Esophagus squamous epithelium (tissue), 5 donors: Measurements from ENCODE around the gene RERE. TPM values are rescaled to one million over a fixed set of nuclear protein-coding genes. Genes with fewer than 3 reads are reported as not detected.

Source experiments
- DNase-seq: peaks from one replicate; lab custom pipeline; 2025; lab: John Stamatoyannopoulos, UW
- H3K27ac ChIP-seq, 4 donors: fragments of 200-600 bp; sonication (generic); one replicate each; pipeline ENCODE4 v1.5.1; 2016 to 2019; ENCODE audit warnings: mild to moderate bottlenecking in 1 of 4
- H3K27me3 ChIP-seq, 4 donors: fragments of 200-600 bp; sonication (generic); 1 replicate in 3 of 4; 2 replicates in 1 of 4; pipeline versions ENCODE4 v1.5.1 to v1.6.0; 2017 to 2021; ENCODE audit warnings: antibody characterized with exemption in 1 of 4
- H3K36me3 ChIP-seq, 3 donors: fragments of 200-600 bp; sonication (generic); one replicate each; pipeline ENCODE4 v1.5.1; 2016 to 2019
- H3K4me1 ChIP-seq, 3 donors: fragments of 200-600 bp; sonication (generic); one replicate each; pipeline ENCODE4 v1.5.1; 2017 to 2019
- H3K4me3 ChIP-seq, 4 donors: fragments of 200-600 bp; sonication (generic); 1 replicate in 3 of 4; 2 replicates in 1 of 4; pipeline ENCODE4 v1.5.1; 2016 to 2019; ENCODE audit warnings: mild to moderate bottlenecking in 2 of 4, moderate library complexity in 1 of 4
- H3K9me3 ChIP-seq, 3 donors: fragments of 200-600 bp; sonication (generic); one replicate each; pipeline ENCODE4 v1.5.1; 2016 to 2019
- POLR2A ChIP-seq, 4 donors: fragments of 450-650 bp; IDR thresholded peaks; one replicate each; pipeline ENCODE4 v1.6.1; 2017; ENCODE audit warnings: antibody characterized with exemption in 4 of 4, mild to moderate bottlenecking in 4 of 4, moderate library complexity in 3 of 4
- WGBS, 2 donors: methylation state at CpG; one replicate each; pipeline ENCODE4 v1.1.5; 2018; 5-methylcytosine and 5-hydroxymethylcytosine counted together
- intact Hi-C: fragments of 100-400 bp; cut with DNase I; formaldehyde crosslinking; loops from one replicate; pipeline ENCODE4 v1.15.0; 2022
- total RNA-seq, 4 donors: library from RNA; depleted of rRNA; stranded (reverse); fragments of >200 nt; gene quantifications; one replicate each; pipeline ENCODE4 v1.1.0, GENCODE V29; 2016
- TF ChIP-seq, protein P1 (sequence below), 6 experiments: fragments of 450-650 bp in 4 of 6; fragments of 200-600 bp in 2 of 6; sonication (generic) in 2 of 6; IDR thresholded peaks; one replicate each; pipeline ENCODE4 v1.5.1; 2016 to 2019; ENCODE audit warnings: antibody characterized with exemption in 6 of 6, mild to moderate bottlenecking in 4 of 6, moderate library complexity in 4 of 6
- donor health status: DM: yes; HTN: yes; CAD: no.

Gene RERE
- total RNA-seq, 4 donors from 2014 or later: 27.5 to 56.6 (median 32.1) TPM

DNA sequence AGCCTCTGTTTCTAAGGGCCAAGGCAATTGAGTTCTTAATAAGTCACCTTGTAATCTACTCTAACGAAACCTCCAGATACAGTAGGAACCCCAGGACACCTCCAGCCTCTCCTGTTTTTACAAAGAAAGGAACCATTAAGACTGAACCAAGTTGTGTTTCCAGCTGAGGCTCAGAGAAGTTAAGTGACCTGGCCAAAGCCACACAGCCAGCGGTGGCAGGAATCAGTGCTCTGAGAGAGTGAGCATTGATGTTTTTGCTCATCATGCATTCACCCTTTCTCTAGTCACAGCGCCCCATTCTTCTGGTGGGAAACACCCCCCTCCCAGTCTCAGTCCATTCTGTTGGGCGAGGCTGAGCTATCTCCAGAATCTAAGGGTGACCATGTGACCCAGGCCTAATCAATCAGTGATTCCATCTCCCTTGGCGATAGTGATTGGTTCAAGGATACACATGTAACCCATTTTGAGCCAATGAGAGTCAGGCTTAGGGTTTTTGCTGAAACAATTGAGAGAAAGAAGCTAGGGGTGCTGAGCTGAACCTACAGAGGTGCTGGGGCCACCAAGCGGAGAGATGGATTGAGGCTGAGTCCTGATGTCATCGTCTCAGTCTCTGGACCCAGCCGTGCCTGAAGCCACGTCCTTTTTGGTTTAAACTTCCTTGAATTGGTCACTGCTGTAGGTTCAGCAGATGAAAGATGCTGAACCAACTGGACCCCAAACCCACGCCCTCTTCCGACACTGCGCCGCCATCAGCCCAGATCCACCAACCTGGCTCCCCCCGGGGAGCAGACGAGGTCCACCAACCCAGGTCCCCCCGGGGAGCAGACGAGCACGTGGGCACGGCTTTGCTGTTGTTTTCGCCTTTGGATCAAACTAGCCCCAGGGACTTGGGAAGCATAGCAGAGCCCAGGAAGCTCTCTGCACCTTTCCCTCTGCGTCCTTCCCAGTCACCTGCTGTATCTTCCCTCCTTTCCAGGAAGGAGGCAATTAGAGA is 28.0 kb upstream of the RERE start:
- Histone ChIP-seq H3K9me3 (no peaks in the 10 kb centered on the region), H3K4me3 (no peak overlapping the region), H3K27ac (no peak overlapping the region), H3K27me3 (no peaks in the 10 kb centered on the region), H3K4me1 (peaks cover 6 to 24% (median 8%) of the 10 kb centered on the region in 3 donors), H3K36me3 (no peaks in the 10 kb centered on the region)
- WGBS, 2 donors: 84 to 93% methylated on average over 13 to 15 of the region's 21 CpGs
- no peak for TF ChIP-seq POLR2A (IDR thresholded peaks at IDR 0.05)
- TF ChIP-seq, protein P1, sequence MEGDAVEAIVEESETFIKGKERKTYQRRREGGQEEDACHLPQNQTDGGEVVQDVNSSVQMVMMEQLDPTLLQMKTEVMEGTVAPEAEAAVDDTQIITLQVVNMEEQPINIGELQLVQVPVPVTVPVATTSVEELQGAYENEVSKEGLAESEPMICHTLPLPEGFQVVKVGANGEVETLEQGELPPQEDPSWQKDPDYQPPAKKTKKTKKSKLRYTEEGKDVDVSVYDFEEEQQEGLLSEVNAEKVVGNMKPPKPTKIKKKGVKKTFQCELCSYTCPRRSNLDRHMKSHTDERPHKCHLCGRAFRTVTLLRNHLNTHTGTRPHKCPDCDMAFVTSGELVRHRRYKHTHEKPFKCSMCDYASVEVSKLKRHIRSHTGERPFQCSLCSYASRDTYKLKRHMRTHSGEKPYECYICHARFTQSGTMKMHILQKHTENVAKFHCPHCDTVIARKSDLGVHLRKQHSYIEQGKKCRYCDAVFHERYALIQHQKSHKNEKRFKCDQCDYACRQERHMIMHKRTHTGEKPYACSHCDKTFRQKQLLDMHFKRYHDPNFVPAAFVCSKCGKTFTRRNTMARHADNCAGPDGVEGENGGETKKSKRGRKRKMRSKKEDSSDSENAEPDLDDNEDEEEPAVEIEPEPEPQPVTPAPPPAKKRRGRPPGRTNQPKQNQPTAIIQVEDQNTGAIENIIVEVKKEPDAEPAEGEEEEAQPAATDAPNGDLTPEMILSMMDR (IDR thresholded peaks at IDR 0.05): no peak
- DNase-seq: no peak
- intact Hi-C loops: loop anchor here (10.0 kb wide), 2 partner anchors 121 to 281 kb away; no protein-coding TSS in a partner anchor

DNA sequence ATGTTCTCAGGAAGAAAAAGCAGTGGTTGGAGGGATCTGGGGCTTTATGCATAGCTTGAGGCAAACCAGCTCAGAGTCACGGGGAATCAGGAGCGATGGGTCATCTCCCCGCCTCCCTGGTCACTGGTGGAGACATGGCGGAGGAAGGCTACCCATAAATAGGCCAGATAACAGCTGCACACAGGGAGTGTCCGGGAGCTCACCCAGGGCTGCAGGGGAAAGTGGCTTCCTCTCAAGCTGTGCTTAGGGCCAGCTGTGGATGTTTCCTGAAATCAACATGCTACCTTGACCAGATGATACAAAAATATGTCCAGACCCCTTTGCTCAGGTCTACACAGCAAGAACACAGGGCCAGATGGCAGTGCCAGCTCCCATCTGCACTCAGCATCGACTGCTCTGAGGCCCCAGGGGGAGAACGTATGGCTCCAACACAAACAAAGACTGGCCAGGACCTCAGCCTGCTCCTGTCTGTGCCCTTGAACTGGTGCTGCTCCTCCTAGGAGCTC is 27.1 kb upstream of the RERE start:
- H3K27me3 ChIP-seq: no peaks in the 10 kb centered on the region
- TF ChIP-seq POLR2A (IDR thresholded peaks at IDR 0.05): no peak
- TF ChIP-seq, protein P1 (IDR thresholded peaks at IDR 0.05): no peak
- H3K4me1 ChIP-seq: peaks cover 6 to 24% (median 8%) of the 10 kb centered on the region in 3 donors
- H3K36me3 ChIP-seq: no peaks in the 10 kb centered on the region
- intact Hi-C loops: loop anchor here (10.0 kb wide), 2 partner anchors 120 to 280 kb away; no protein-coding TSS in a partner anchor
- WGBS, 2 donors: 64 to 67% methylated on average over 5 of the region's 7 CpGs
- H3K4me3 ChIP-seq: no peak overlapping the region
- H3K9me3 ChIP-seq: no peaks in the 10 kb centered on the region
- DNase-seq: no peak
- H3K27ac ChIP-seq: no peak overlapping the region

DNA sequence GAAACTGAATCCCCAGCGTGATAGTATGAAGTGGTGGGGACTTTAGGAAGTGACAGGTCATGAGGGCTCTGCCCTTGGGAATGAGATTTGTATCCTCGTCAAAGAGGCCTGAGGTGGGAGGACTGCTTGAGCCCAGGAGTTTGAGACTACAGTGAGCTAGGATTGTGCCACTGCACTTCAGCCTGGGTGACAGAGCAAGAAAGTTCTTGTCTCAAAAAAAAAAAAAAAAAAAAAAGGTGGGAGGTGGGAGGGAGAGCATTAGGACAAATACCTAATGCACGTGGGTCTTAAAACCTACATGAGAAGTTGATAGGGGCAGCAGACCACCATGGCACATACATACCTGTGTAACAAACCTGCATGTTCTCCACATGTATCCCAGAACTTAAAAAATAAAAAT is 24.0 kb upstream of the RERE start:
- H3K36me3 ChIP-seq: no peaks in the 10 kb centered on the region
- WGBS, 2 donors: 49 to 92% methylated on average over 2 to 3 of the region's 3 CpGs
- DNase-seq: no peak
- no peak overlapping the region for H3K27ac ChIP-seq
- TF ChIP-seq, protein P1 (IDR thresholded peaks at IDR 0.05): no peak
- TF ChIP-seq POLR2A (IDR thresholded peaks at IDR 0.05): no peak
- H3K27me3 ChIP-seq: no peaks in the 10 kb centered on the region
- intact Hi-C loops: loop anchor here (10.0 kb wide), 2 partner anchors 117 to 277 kb away; no protein-coding TSS in a partner anchor
- H3K9me3 ChIP-seq: no peaks in the 10 kb centered on the region
- peaks cover 0 to 1% (median 0%) of the 10 kb centered on the region in 3 donors for H3K4me1 ChIP-seq
- no peak overlapping the region for H3K4me3 ChIP-seq

DNA sequence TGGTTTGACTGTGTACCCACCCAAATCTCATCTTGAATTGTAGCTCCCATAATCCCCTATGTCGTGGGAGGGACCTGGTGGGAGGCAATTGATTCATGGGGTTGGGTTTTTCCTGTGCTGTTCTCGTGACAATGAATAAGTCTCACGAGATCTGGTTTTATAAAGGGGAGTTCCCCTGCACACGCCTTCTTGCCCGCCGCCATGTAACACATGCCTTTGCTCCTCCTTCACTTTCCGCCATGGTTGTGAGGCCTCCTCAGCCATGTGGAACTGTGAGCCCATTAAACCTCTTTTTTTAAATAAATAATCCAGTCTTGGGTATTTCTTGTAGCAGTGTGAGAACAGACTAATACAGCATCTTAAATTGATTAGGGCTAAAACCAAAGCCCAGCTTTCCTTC is 22.6 kb upstream of the RERE start:
- H3K27ac ChIP-seq: no peak overlapping the region
- no peaks in the 10 kb centered on the region for H3K9me3 ChIP-seq
- WGBS, 2 donors: 85% methylated on average over 5 to 7 of the region's 7 CpGs
- H3K27me3 ChIP-seq: no peaks in the 10 kb centered on the region
- intact Hi-C loops: loop anchor here (10.0 kb wide), 2 partner anchors 115 to 275 kb away; no protein-coding TSS in a partner anchor
- no peaks in the 10 kb centered on the region for H3K36me3 ChIP-seq
- peaks cover 0 to 7% (median 0%) of the 10 kb centered on the region in 3 donors for H3K4me1 ChIP-seq
- no peak overlapping the region for H3K4me3 ChIP-seq
- TF ChIP-seq POLR2A (IDR thresholded peaks at IDR 0.05): no peak
- TF ChIP-seq, protein P1 (IDR thresholded peaks at IDR 0.05): no peak
- no peak for DNase-seq
